HG02763 (cell line): Measurements from ENCODE around the gene ZNF827.
"Not testable (repeated sequence)": the region's sequence is repeated elsewhere in the genome, so short reads cannot be mapped to it uniquely, and the experiment has no call there.

Experiments used
- ATAC-seq: cut with Tn5 transposase; IDR thresholded peaks from one replicate; pipeline ENCODE4 v1.9.1; 2021; ENCODE audit warnings: mild to moderate bottlenecking, moderate library complexity; ENCODE audit not compliant: unreplicated experiment

ZNF827 gene

GRCh38 chr4:145839151-145839550, 99.5 kb downstream of the ZNF827 start:
- ATAC-seq, result no peak

- ATAC-seq, result not testable (repeated sequence)
Measured at GRCh38 chr4:145832384-145832783, 106.2 kb downstream of the ZNF827 start.

- peak; percentile 43 for ATAC-seq
Measured at GRCh38 chr4:145830699-145831098, 107.9 kb downstream of the ZNF827 start.

- ATAC-seq, result peak; percentile 56
Measured at GRCh38 chr4:145829629-145830395, 108.8 kb downstream of the ZNF827 start.

GRCh38 chr4:145828802-145829485, 109.7 kb downstream of the ZNF827 start:
- peak; percentile 78 for ATAC-seq

- ATAC-seq, result no peak
Measured at GRCh38 chr4:145827885-145828284, 110.7 kb downstream of the ZNF827 start.

GRCh38 chr4:145825255-145825654, 113.4 kb downstream of the ZNF827 start:
- ATAC-seq, result no peak

- no peak for ATAC-seq
Measured at GRCh38 chr4:145824463-145824862, 114.2 kb downstream of the ZNF827 start.

- ATAC-seq, result no peak
Measured at GRCh38 chr4:145823743-145824142, 114.9 kb downstream of the ZNF827 start.

- no peak for ATAC-seq
Measured at GRCh38 chr4:145822581-145822980, 116.0 kb downstream of the ZNF827 start.

GRCh38 chr4:145822181-145822580, 116.4 kb downstream of the ZNF827 start:
- no peak for ATAC-seq

GRCh38 chr4:145821766-145822165, 116.9 kb downstream of the ZNF827 start:
- ATAC-seq, result no peak

GRCh38 chr4:145820407-145820806, 118.2 kb downstream of the ZNF827 start:
- no peak for ATAC-seq

- ATAC-seq, result no peak
Measured at GRCh38 chr4:145819853-145820181, 118.8 kb downstream of the ZNF827 start.

- no peak for ATAC-seq
Measured at GRCh38 chr4:145819101-145819852, 119.3 kb downstream of the ZNF827 start.

GRCh38 chr4:145818011-145818410, 120.6 kb downstream of the ZNF827 start:
- no peak for ATAC-seq

GRCh38 chr4:145816091-145816490, 122.5 kb downstream of the ZNF827 start:
- ATAC-seq, result no peak

GRCh38 chr4:145815626-145816025, 123.0 kb downstream of the ZNF827 start:
- ATAC-seq, result no peak

- no peak for ATAC-seq
Measured at GRCh38 chr4:145815027-145815612, 123.5 kb downstream of the ZNF827 start.

- no peak for ATAC-seq
Measured at GRCh38 chr4:145814246-145814645, 124.4 kb downstream of the ZNF827 start.

GRCh38 chr4:145812919-145813318, 125.7 kb downstream of the ZNF827 start:
- no peak for ATAC-seq
